Gastrocnemius medialis (tissue), 4 donors: ENCODE measurements around the gene TRIM15. TPM values are rescaled to one million over a fixed set of nuclear protein-coding genes. Genes with fewer than 3 reads are reported as not detected.

ENCODE experiments used
- ATAC-seq, 2 donors: fragments of 150-250 bp; one replicate each; pipeline ENCODE4 v1.9.1; 2016
- DNase-seq, 2 donors: peaks; one replicate each; pipeline ENCODE4 v3.0.0-alpha.2; 2019
- H3K27ac ChIP-seq, 4 donors: fragments of 200-600 bp; sonication (generic); 1 replicate in 1 of 4; 2 replicates in 3 of 4; pipeline ENCODE4 v1.5.1; 2016 to 2018; ENCODE audit warnings: mild to moderate bottlenecking in 2 of 4, moderate library complexity in 1 of 4
- H3K27me3 ChIP-seq, 3 donors: fragments of 200-600 bp; sonication (generic) in 2 of 3; 1 replicate in 1 of 3; 2 replicates in 2 of 3; pipeline versions ENCODE4 v1.5.1 to v1.6.0; 2016 to 2019; ENCODE audit warnings: mild to moderate bottlenecking in 1 of 3, moderate library complexity in 1 of 3
- H3K36me3 ChIP-seq, 2 donors: fragments of 200-600 bp; sonication (generic) in 1 of 2; one replicate each; pipeline ENCODE4 v1.5.1; 2017 to 2018
- H3K4me1 ChIP-seq, 2 donors: fragments of 200-600 bp; sonication (generic) in 1 of 2; one replicate each; pipeline ENCODE4 v1.5.1; 2016 to 2017; ENCODE audit warnings: mild to moderate bottlenecking in 2 of 2
- H3K4me3 ChIP-seq, 4 donors: fragments of 200-600 bp; sonication (generic) in 3 of 4; 1 replicate in 1 of 4; 2 replicates in 3 of 4; pipeline ENCODE4 v1.5.1; 2016 to 2019; ENCODE audit warnings: mild to moderate bottlenecking in 2 of 4
- H3K9me3 ChIP-seq, 3 donors: fragments of 200-600 bp; sonication (generic) in 2 of 3; 1 replicate in 1 of 3; 2 replicates in 2 of 3; pipeline ENCODE4 v1.5.1; 2016 to 2019
- POLR2A ChIP-seq, 2 donors: fragments of 450-650 bp; IDR thresholded peaks; one replicate each; pipeline ENCODE4 v1.6.1; 2017; ENCODE audit warnings: antibody characterized with exemption in 2 of 2, mild to moderate bottlenecking in 2 of 2, moderate library complexity in 2 of 2
- in situ Hi-C, 4 donors: fragments of 200-750 bp; cut with MboI; loops; one replicate each; pipeline versions ENCODE4 v1.15.0 to v1.8.0; 2017; ENCODE audit warnings: low sequenced_read_pairs in 4 of 4
- intact Hi-C: fragments of 100-400 bp; cut with DNase I; formaldehyde crosslinking; loops from one replicate; pipeline ENCODE4 v1.15.1; 2023; ENCODE audit warnings: low total_unique reads
- total RNA-seq, 4 donors: library from RNA; depleted of rRNA; stranded (reverse); fragments of >200 nt; gene quantifications; one replicate each; pipeline versions ENCODE4 v1.1.0 to v1.2.3, GENCODE V29; 2016
- TF ChIP-seq, protein P1 (sequence below), 5 experiments: fragments of 450-650 bp in 3 of 5; fragments of 200-600 bp in 2 of 5; sonication (generic) in 2 of 5; IDR thresholded peaks in 4 of 5; conservative IDR thresholded peaks in 1 of 5; 1 replicate in 4 of 5; 2 replicates in 1 of 5; pipeline ENCODE4 v1.5.1; 2016 to 2019; ENCODE audit warnings: antibody characterized with exemption in 5 of 5, mild to moderate bottlenecking in 3 of 5, moderate library complexity in 3 of 5

The TRIM15 gene
- total RNA-seq, 4 donors from 2014 or later = 0.12 TPM; not detected in 3

DNA sequence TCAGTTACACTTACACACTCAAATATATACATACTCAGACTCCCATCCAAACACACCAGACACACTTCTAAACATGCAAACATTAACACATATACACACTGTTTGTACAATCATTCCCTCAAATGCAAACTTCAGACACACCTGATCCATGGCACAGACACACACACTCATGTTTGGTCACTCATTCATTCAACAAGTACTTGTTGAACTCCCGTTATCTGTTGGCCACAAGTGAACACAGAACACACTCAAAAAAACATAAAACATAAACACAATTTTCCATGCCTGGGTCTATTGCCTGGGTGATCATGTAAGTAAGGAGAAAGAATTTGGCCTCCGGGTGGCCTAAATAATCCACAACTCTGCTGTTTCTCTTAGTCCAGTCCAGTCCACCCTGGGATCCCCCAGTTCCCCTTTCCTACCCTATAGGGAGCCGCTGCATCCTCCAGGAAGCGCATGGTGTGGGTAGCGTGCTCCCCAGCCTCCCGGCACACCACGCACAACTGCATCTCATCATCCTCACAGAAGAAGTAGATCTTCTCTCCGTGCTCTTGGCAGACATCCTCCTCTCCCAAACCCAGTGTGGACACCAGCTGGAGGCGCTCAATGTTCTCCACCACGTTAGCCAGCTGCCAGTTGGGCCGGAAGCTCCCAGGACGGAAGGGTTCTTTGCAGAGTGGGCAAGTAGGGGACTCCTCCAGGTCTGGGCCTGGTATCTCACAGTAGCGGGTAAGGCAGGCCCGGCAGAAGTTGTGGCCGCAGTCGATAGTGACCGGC, 3.1 kb upstream of the TRIM15 start:
- Histone ChIP-seq H3K27ac (no peak overlapping the region), H3K4me3 (no peak overlapping the region), H3K36me3 (no peaks in the 10 kb centered on the region), H3K9me3 (no peaks in the 10 kb centered on the region), H3K4me1 (peaks cover 0 to 6% of the 10 kb centered on the region in 2 donors), H3K27me3 (peaks cover 3 to 12% (median 4%) of the 10 kb centered on the region in 3 donors)
- DNase-seq = no peak
- in situ Hi-C loops = loop anchor here in 1 of 4 donors (25.0 kb wide), 1 partner anchor 323 kb away; the partner anchor contains the start of gene HLA-G
- TF ChIP-seq, protein P1, sequence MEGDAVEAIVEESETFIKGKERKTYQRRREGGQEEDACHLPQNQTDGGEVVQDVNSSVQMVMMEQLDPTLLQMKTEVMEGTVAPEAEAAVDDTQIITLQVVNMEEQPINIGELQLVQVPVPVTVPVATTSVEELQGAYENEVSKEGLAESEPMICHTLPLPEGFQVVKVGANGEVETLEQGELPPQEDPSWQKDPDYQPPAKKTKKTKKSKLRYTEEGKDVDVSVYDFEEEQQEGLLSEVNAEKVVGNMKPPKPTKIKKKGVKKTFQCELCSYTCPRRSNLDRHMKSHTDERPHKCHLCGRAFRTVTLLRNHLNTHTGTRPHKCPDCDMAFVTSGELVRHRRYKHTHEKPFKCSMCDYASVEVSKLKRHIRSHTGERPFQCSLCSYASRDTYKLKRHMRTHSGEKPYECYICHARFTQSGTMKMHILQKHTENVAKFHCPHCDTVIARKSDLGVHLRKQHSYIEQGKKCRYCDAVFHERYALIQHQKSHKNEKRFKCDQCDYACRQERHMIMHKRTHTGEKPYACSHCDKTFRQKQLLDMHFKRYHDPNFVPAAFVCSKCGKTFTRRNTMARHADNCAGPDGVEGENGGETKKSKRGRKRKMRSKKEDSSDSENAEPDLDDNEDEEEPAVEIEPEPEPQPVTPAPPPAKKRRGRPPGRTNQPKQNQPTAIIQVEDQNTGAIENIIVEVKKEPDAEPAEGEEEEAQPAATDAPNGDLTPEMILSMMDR (IDR thresholded peaks at IDR 0.05 in 4 of 5, conservative IDR thresholded peaks at IDR 0.05 in 1 of 5) = no peak
- TF ChIP-seq POLR2A (IDR thresholded peaks at IDR 0.05) = no peak
- no peak for ATAC-seq
- intact Hi-C loops = no loop called here

DNA sequence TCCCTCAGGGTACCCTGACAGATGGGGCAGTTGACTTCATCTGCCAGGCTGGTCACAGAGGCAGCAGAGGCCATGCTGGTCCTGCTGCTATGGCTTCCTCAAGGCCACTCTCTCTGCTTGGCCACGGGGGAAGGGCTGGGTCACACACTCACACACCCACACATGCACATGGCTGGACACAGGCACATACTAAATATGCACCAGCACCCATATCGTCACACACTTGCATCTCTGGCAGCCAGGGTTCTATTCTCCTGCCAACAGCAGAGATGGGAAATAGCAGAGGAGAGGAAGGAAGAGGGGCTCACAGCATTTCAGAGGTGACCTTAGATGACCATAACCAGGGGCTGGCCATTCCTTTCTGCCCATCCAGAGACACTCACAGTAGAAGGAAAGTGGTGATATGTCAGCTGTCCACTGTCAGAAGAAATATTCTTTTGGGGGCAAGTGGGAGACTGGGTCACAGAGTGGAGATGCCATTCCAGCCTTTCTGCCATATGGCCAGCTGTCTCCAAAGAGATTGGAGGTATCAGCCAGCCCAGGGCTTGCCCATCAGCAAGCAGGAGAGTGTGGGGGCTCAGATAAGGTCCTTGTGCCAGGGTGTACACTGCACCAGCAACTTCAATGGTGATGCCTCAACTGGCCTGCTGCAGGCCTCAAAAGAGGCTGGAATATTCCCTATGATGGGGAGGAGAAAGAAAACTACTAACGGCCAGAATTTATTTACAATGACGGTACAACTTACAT, 2.4 kb upstream of the TRIM15 start, which contains the start of gene TRIM10:
Gene TRIM10 (minus strand): TSS at position 427 of the 747 bp plus-strand sequence. CDS start 353 bp downstream, at position 74.
- peaks cover 0 to 6% of the 10 kb centered on the region in 2 donors for H3K4me1 ChIP-seq
- intact Hi-C loops (no loop called here), in situ Hi-C loops (loop anchor here in 1 of 4 donors (25.0 kb wide), 1 partner anchor 324 kb away; the partner anchor contains the start of gene HLA-G)
- no peak for TF ChIP-seq POLR2A (IDR thresholded peaks at IDR 0.05)
- TF ChIP-seq, protein P1 (IDR thresholded peaks at IDR 0.05 in 4 of 5, conservative IDR thresholded peaks at IDR 0.05 in 1 of 5) = no peak
- peaks cover 3 to 12% (median 4%) of the 10 kb centered on the region in 3 donors for H3K27me3 ChIP-seq
- no peak within 1 kb of the TSS for H3K4me3 ChIP-seq
- no peak for ATAC-seq
- no peak for DNase-seq
- H3K36me3 ChIP-seq = no peaks in the 10 kb centered on the region
- no peak within 1 kb of the TSS for H3K27ac ChIP-seq
- no peaks in the 10 kb centered on the region for H3K9me3 ChIP-seq

DNA sequence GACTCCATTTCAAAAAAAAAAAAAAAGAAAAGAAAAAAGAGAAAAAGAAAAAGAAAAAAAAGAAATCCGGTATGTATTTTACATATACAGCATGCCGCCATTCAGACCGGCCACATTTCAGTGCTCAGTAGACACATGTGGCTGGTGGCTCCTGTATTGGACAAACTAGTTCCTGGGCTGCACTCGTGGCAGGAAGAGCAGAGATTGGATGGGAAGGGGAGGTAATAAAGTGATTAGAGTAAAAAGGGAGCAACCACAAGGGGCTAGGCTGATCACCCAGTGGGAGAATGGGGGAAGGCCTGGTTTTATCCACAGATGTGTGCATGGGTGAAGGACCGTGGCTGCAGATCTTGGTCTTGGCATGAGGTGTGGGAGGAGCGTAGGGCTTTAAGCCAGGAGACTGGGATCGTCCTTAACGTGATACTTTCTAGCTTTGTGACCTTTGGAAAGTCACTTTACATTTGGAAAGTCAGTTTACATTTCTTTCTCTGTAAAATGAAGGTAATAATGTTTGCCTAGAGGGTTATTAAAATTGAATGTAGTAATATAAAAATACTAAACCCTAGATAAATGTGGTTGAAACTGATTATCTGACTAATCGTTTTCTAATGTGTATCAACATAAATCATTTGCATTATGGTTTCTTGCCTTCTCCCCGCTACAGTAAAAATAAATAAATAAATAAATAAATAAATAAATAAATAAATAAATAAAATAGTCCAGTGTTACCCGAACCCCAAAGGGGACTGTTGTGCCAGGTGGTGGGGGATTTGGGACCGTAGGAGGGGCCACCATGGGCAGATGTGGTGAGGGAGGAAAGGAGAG, 869 bp upstream of the TRIM15 start:
- H3K36me3 ChIP-seq = no peaks in the 10 kb centered on the region
- in situ Hi-C loops (loop anchor here in 1 of 4 donors (25.0 kb wide), 1 partner anchor 325 kb away; the partner anchor contains the start of gene HLA-G), intact Hi-C loops (no loop called here)
- H3K27ac ChIP-seq = no peak overlapping the region
- no peak overlapping the region for H3K4me3 ChIP-seq
- DNase-seq (no peak), ATAC-seq (no peak)
- H3K9me3 ChIP-seq = no peaks in the 10 kb centered on the region
- peaks cover 4 to 10% (median 4%) of the 10 kb centered on the region in 3 donors for H3K27me3 ChIP-seq
- no peaks in the 10 kb centered on the region for H3K4me1 ChIP-seq
- no peak for TF ChIP-seq POLR2A (IDR thresholded peaks at IDR 0.05)
- TF ChIP-seq, protein P1 (IDR thresholded peaks at IDR 0.05 in 4 of 5, conservative IDR thresholded peaks at IDR 0.05 in 1 of 5) = no peak

DNA sequence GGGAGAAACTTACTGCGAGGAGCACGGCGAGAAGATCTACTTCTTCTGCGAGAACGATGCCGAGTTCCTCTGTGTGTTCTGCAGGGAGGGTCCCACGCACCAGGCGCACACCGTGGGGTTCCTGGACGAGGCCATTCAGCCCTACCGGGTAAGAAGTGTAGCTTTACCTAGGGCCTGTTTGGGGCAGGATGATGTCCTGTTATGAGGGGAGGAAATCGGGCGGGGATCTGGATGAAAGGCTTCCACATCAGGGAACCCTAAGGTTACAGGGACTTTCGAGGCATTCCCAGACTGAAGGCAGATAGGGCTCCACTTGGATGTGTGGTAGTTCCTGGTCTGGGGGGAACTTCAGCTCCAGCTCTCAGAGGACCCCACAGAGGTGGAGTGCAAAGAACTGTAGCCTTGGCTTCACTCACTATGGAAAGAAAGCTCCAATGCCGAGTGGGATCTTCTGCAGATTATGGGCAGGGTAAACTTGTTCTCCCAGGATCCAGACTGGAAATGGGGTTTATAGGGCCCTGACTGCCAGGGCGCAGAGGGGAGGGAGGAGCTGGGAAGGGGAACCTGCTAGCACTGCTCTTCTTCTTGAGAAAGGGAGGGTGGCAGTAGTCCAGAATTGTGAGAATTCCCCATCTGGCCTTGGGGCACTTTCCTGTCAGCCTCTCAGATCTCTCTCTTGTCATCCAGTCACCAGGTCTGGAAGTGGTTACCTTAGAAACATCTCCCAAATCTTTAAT, 740 bp downstream of the TRIM15 start:
- no peak for TF ChIP-seq POLR2A (IDR thresholded peaks at IDR 0.05)
- TF ChIP-seq, protein P1 (IDR thresholded peaks at IDR 0.05 in 4 of 5, conservative IDR thresholded peaks at IDR 0.05 in 1 of 5) = no peak
- in situ Hi-C loops (loop anchor here in 1 of 4 donors (25.0 kb wide), 1 partner anchor 327 kb away; the partner anchor contains the start of gene HLA-G), intact Hi-C loops (no loop called here)
- Histone ChIP-seq H3K36me3 (no peaks in the 10 kb centered on the region), H3K9me3 (no peaks in the 10 kb centered on the region), H3K27me3 (peaks cover 7 to 10% (median 10%) of the 10 kb centered on the region in 3 donors), H3K4me3 (no peak overlapping the region), H3K4me1 (no peaks in the 10 kb centered on the region), H3K27ac (no peak overlapping the region)
- ATAC-seq (no peak), DNase-seq (no peak)
